ENCODE data around the gene ALDH1A3.

DNA sequence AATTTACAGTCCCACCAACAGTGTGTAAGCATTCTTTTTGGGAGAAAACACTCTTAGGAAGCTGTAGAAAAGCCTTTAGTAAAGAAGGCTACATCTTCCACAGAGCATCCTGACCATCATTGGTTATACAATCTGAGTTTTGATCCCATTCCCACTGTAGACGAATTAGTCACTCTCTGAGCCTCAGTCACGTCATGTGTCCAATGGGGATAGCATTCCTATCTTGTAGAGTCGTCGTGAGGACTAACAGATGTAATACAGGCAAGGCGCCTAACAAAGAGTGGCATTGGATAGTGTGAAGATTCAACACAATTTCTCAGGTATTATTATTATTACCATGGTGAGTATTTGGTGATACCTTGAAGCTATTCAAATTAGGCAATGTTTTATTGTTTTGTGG is 44.0 kb upstream of the ALDH1A3 start:
- no peak for TF ChIP-seq POLR2A (IDR thresholded peaks at IDR 0.05)
- TF ChIP-seq, protein P1, sequence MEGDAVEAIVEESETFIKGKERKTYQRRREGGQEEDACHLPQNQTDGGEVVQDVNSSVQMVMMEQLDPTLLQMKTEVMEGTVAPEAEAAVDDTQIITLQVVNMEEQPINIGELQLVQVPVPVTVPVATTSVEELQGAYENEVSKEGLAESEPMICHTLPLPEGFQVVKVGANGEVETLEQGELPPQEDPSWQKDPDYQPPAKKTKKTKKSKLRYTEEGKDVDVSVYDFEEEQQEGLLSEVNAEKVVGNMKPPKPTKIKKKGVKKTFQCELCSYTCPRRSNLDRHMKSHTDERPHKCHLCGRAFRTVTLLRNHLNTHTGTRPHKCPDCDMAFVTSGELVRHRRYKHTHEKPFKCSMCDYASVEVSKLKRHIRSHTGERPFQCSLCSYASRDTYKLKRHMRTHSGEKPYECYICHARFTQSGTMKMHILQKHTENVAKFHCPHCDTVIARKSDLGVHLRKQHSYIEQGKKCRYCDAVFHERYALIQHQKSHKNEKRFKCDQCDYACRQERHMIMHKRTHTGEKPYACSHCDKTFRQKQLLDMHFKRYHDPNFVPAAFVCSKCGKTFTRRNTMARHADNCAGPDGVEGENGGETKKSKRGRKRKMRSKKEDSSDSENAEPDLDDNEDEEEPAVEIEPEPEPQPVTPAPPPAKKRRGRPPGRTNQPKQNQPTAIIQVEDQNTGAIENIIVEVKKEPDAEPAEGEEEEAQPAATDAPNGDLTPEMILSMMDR (IDR thresholded peaks at IDR 0.05) = no peak
- TF ChIP-seq EP300 (IDR thresholded peaks at IDR 0.05) = no peak

All from suprapubic skin (tissue), 3 donors.